HG03520 (cell line): Measurements from ENCODE around the gene GRID2IP.
"Not testable (repeated sequence)": the region's sequence is repeated elsewhere in the genome, so short reads cannot be mapped to it uniquely, and the experiment has no call there.

Experiments used
- ATAC-seq: cut with Tn5 transposase; IDR thresholded peaks from one replicate; pipeline ENCODE4 v1.9.1; 2021; ENCODE audit warnings: mild to moderate bottlenecking, moderate library complexity; ENCODE audit not compliant: unreplicated experiment

Gene GRID2IP

DNA sequence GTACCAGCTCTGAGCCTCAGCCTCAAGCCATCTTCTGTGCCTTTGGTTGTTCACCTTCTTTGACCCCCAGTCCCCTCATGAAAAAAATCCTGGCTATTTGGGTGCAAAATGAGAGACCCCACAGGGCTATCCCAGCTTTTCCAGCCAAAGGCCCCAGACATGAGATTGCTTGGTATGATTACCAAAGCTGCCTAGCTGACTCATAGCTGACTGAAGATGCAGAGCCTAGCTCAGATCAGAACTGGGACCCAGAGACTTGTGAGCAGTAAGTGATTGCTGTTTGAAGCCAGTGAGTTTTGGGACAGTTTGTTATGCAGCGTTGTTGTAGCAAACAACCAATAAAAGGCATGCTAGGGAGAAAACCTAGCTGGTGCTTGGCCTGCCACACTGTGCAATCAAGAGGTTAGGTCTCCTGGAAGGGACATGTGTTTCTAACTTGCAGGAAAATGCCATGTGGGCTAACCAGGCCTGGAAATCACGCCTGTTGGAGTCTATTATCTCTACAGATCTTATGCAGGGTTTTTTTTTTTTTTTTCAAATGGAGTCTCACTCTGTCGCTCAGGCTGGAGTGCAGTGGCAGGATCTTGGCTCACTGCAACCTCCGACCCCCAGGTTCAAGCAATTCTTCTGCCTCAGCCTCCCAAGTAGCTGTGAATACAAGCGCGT is 55.5 kb downstream of the GRID2IP start:
- no peak for ATAC-seq

DNA sequence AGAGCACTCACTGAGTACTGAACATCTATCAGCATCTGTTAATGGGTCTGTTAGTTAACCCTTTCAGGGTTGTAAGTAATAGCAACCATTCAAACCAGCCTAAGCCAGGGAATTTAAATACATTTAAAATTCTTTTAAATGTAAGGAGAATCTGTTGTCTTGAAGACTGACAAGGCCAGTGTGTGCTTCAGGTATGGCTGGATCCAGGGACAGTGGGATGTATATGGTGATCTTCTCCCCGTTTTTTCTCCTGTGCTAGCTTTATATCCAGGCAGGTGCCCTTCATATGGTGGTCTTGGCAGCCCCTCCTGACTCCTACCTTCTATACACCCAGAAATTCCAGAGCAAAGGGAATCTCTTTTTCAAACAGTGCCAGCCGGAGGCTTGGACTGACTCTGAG is 56.9 kb downstream of the GRID2IP start:
- no peak for ATAC-seq

DNA sequence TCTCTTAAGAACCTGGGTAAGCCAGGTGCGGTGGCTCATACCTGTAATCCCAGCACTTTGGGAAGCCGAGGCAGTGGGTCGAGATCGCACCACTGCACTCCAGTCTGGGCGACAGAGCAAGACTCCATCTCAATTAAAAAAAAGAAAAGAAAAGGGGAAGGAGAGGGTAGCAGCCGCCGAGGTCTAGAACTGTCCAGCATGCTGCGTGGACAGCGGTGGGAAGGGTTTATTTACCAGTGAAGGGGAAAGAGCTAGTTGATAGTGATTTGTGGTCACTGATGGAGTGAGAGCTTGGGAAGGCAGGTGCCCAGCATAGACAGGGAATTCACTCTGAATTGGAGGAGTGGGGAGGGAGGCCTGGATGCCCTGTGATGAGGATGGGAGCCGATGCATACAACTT is 60.1 kb downstream of the GRID2IP start:
- ATAC-seq, result no peak

DNA sequence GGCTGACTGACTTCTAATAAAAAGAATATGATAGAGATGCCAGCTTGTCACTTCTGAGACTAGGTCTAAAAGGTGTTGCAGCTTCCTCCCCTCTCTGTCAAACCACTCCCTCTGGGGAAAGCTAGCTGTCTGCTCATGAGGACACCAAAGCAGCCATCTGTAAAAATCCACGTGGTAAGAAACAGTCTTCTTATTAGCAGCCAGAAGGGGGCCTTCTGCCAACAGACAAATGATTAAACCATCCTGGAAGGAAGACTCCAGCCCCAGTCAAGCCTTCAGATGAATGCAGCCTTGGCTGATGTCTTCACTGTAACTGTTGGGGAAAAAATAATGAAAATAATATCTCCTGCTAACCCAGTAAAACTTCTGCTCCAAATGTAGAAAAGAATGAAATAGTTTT is 61.6 kb downstream of the GRID2IP start:
- no peak for ATAC-seq

DNA sequence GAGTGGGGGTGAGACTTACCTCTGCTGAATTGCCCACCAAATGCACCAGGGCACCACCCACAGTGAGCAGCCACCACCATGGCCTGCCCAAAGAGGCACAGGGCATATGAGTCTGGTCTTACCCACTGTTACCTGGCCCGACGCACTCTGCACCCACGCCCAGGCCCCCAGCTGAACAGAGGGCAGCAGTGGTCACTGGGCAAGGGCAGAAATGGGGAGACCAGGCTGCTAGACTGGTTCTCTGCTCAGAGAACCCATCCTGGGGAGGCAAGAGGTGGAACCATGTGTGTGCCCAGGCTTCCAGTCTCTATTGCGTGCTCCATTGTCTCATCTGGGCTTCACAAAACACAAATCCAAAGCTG is 64.1 kb downstream of the GRID2IP start:
- no peak for ATAC-seq

DNA sequence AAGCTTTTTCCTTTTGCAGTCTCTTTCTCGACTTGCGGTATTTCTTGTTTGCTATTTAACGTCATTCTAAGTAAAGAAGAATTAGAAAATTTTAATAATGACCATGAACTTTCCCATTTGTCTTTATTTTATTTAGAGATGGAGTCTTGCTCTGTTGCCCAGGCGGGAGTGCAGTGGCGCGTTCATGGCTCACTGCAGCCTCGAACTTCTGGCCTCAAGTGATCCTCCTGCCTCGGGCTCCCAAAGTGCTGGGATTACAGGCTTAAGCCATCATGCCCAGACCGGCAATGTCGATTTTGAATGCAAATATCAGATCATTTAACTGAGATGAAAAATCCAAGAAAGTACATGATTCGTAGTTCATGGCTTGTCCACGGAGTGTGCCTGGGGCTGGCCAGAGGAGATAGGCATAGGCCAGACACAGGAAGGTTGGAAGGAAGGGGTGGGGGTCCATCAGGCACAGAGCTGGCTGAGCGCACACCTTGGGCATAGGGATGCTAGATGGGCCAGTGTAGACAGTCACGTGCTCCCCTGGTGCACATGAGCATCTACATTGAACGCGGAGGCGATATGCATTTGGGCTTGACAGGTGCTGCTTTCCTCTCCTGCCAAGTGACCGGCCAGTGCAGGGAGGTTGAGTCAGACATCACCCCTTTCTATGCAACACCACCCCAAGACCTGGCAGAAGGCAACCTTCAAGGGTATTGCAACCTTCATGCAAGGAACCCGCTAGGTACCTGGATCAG is 64.7 kb downstream of the GRID2IP start:
- ATAC-seq, result no peak

DNA sequence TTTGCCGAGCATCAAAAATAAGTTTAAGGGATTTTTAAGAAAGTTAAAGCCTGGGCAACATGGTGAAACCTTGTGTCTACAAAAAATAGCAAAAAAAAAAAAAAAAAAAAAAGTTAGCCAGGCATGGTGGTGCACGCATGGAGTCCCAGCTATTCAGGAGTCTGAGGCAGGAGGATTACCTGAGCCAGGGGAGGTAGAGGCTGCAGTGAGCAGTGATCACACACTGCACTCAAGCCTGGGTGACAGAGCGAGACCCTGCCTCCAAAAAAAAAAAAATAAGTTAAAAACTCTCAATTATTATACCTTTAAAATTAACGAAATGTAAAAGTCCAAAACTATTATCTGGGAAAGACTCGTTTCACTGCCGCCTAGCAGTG is 68.5 kb downstream of the GRID2IP start:
- ATAC-seq, result no peak

DNA sequence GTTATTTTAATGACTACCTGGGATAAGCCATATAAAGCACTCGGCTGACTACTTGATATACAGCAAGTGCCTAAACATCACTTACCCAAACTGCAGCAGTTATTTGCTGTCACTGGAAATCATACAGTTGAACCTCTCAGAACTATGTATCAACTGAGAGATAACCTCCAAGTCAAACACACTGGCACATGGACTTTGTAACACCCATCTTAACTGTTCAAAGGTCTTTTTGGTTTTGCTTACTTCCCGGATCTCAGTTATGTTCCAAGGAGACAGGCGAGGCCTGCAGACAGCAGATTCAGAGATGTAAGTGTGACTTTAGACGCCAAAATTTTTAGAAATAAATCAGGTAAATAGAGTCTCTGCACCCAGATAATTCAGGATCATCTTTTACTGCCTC is 69.0 kb downstream of the GRID2IP start:
- ATAC-seq, result no peak

DNA sequence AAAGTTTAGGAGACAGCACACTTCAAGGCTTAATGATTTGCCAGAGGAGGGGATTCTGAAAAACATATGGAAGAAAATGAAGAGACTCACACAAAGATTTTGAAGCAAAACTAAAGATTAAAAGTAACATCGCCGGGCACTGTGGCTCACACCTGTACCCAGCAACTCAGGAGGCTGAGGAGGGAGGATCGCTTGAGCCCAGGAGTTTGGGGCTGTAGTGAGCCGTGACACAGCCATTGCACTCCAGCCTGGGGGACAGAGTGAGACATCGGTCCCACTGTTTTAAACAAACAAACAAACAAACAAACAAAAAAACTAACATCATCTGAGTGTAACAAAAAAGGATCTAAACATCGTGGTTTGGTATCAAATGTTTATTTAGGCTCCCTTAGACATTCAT is 69.8 kb downstream of the GRID2IP start:
- ATAC-seq, result no peak

DNA sequence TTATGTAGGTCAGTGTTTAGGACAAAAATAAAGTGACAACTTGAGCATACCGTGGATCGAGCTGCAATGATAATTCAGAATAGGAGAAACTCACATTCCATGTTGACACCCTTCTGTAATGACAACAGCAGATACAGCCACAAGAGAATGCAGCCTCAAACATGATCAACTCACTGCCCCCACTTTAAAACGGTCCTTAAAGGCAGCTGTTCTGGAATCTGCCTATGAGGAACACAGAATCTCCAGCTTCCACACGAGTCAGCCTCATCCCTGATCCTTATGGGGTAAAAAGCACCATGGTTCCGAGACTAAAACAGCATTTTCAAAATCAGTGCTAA is 71.0 kb downstream of the GRID2IP start:
- no peak for ATAC-seq

DNA sequence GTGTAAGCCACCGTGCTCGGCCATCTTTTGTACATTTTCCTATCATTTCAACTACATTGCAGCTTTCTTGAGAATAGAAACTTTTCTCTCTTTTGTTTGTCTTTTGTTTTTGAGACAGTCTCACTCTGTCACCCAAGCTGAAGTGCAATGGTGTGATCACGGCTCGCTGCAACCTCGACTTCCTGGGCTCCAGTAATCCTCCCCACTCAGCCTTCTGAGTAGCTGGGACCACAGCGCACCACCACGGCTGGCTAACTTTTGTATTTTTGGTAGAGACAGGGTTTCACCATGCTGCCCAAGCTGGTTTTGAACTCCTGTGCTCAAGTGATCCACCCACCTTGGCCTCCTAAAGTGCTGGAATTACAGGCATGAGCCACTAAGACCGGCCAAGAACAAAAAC is 72.2 kb downstream of the GRID2IP start:
- no peak for ATAC-seq

DNA sequence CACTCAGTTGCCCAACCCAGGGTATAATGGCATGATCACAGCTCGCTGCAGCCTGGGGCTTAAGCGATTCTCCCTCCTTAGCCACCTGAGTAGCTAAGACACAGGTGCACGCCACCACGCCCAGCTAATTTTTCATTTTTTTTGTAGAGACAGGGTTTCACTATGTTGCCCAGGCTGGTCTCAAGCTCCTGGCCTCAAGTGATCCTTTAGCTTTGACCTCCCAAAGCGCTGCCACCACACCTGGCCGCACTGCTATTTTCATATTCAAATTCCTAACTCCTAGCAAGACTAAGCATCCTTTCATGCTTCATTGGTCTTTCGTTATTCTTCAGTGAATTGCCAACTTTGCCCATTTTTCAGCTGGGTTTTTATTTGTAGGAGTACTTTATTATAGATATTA is 73.1 kb downstream of the GRID2IP start:
- ATAC-seq, result no peak

DNA sequence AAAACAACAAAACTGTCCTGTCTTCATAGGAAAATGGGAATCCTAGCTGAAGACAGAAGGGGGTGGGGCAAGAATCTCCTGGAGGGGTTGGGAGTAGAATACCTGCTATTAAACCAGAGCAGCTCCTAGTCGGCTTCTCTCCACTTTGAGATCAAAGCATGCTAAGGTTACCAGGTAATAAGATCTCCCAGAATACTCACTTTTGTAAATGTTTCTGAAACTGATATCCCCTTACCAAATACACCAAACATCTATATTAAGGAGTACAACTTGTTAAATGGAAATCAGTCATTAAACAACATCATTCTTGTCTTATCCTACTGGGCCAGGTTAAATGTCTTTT is 74.0 kb downstream of the GRID2IP start:
- no peak for ATAC-seq

DNA sequence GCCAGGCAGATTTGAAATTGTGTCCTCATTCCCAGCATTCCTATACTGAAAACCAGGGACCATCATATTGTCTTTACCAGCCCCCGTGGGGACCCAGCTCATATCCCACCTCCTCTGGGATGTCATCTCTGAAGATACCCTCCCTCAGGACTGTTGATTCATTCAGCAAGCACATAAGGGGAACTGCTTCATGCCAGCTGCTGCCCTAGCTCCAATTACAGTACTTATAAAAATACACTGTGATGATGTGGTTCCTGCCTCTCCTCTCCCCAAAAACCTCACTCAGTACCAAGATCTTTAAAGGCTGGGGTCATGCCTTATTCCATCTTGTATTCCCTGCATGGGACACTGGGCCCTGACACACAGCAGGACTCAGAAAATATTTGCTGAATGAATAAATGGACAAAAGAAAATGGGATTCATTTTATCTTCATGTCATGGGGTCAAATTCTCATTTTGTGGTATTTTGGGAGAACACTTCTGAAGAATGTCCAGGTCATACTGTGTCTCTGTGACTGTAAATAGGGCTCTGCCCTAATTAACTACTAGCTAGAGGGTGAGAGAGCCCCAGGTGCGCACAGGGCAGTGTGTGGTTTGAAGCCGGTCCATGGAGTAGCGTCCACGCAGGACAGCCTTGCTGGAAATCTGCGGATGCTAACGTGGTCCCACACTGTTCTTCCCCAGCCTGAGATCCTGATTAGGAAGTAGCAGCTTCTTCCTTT is 74.5 kb downstream of the GRID2IP start:
- no peak for ATAC-seq

DNA sequence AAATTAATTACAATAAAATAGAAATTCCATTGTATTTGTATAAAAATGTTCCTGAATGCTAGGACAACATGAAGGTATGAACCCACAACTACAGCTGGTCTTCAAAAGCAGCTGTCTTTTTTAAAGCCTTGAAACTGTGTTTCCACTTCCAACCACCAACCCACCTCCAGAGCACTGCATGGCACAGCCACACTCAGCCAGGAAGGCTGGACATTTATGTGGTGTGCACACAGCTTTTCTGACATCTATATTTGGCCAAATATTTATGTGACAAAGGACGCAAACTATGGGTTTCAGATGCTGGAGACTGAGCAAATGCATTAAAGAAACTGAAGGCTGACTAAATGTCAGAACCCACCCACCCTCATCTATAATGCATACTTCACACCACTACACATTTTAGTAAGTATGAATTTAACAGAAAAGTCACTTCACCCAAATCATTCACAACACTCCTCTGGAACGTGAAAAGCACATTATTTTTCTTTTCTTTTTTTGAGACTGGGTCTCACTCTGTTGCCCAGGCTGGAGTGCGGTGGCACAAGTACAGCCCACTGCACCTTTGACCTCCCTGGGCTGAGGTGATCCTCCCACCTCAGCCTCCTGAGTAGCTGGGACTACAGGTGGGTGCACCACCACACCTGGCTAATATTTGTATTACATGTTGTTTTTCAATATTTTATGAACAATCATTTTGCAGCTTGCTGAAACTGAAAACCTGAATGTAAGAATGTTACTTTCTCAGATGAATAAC is 75.7 kb downstream of the GRID2IP start:
- no peak for ATAC-seq

DNA sequence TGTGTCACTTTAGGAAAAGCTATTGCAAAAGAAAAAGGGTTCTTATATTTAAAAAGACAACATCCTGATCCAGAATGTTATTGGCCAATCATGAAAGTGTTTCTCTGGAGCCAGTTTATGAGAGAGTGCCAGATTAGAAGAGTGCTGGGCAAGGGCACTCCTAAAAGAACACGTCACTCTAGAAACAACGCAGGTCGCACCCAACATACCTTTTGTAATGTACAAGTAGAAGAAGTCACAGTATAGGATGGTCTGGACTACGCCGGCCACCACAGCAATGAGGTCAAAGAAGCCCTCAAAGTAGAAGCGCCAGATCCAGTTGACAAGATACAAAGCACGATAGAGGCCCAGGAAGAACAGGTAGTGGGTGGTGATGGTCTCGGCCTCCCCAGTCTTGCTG is 85.4 kb downstream of the GRID2IP start:
- ATAC-seq, result no peak

DNA sequence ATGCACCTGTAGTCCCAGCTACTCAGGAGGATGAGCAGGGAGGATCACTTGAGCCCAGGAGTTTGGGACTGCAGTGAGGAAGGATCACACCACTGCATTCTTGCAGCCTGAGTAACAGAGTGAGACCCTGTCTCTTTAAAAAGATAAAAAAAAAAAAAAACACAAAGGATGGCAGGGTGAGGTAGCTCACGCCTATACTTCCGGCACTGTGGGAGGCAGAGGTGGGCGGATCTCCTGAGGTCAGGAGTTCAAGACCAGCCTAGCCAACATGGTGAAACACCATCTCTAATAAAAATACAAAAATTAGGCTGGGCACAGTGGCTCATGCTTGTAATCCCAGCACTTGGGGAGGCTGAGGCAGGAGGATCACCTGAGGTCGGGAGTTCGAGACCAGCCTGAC is 87.7 kb downstream of the GRID2IP start:
- not testable (repeated sequence) for ATAC-seq

DNA sequence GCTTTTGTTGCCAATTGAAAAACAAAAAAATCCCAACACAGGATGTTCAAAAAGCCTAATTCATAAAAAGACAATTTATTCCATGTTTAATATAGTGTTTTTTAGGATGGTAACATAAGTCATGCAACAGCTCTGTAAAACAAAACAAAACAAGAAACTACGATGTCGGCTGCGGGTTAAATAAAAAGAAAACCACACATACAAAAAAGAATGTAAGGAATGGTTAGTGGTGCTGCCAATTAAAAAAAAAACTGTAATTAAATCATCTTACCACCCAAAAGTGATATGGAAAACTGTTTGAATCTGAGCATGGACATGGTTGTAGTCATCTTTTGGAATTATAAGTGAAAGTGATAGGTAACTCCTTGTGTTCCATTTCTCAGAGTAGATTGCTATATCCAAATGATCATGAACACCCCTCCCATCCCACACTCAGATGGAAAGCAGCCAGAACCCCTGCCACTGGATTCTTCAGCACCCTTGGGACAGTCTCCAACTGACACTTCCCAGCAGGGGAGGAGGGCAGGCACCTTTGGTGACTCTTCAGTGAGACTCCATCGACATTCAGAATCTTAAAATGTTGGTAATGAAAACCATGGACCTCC is 89.2 kb downstream of the GRID2IP start:
- ATAC-seq, result no peak

DNA sequence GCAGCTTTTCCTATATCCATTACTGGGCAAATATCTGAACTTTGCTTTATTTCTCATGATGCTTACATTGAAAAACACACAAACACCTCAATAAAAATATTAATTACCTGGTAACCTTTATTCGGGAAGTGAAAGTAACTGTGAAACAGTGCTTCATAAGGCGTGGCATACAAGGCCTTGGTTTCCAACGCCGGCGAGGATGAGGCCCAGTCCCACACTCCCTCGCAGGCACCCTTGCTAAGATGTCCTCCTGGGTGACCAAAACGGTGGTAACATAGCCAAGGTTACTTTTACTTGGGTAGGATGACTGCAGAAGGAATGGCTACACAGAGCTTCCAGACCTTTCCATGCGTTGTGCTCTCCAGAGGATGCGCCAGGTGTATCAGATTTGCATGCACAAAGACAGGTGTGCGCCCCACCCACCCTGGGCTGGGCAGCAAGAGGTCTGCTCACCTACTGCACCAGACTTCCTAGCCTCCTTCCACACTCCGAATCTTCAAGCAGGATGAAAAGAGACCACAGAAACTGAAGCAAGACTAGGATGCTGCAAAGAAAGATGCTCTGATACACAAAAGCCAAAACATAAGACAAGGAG is 90.2 kb downstream of the GRID2IP start:
- no peak for ATAC-seq

DNA sequence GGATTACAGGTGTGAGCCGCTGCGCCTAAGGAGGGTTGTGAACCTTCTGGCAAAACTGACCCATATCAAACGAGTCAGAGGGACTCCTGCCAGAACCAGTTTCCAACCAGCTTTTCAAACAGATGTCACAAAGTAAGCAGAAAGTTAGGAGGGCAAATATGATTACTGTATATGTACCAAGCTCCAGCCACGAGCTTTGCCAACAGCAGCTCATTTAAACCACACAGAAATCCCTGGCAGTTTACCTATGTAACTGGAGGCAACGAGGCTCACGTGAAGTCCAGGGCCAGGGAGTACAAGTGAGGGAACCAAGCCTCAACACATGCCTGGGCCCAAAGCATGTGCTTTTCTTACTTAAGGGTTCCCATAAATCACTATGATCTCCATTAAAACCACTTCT is 91.0 kb downstream of the GRID2IP start:
- no peak for ATAC-seq

DNA sequence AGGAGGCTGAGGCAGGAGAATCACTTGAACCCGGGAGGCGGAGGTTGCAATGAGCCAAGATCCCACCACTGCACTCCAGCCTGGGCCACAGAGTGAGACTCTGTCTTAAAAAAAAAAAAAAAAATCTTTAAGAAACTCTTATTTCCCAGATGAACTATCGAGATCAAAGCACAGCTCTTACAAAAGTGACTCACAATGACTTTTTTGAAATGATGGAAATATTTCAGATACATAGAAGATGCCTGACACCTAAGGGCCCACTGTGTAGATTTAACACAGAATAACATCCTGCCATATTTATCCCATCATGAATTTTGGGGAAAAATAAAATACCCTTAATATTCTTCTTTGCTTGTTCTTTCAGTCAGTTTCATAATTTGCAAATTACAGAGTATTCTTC is 92.6 kb downstream of the GRID2IP start:
- ATAC-seq, result not testable (repeated sequence)
